Type B pancreatic cell (in vitro differentiated cells): ENCODE measurements around the gene IFT22. TPM values are rescaled to one million over a fixed set of nuclear protein-coding genes. Genes with fewer than 3 reads are reported as not detected.

Experiments used
- DNase-seq: peaks from one replicate; pipeline ENCODE4 v3.0.0; 2021; ENCODE audit warnings: mixed read lengths; ENCODE audit not compliant: unreplicated experiment; ENCODE audit errors: extremely low spot score
- H3K27ac Mint-ChIP-seq: 2 replicates; pipeline ENCODE4 v1.8.0; 2021; ENCODE audit warnings: mild to moderate bottlenecking, mixed read lengths
- H3K27me3 Mint-ChIP-seq: 2 replicates; pipeline ENCODE4 v1.8.0; 2021; ENCODE audit warnings: mixed read lengths
- H3K36me3 Mint-ChIP-seq: 2 replicates; pipeline ENCODE4 v1.8.0; 2021; ENCODE audit warnings: mixed read lengths
- H3K4me1 Mint-ChIP-seq: one replicate; pipeline ENCODE4 v1.8.0; 2021; ENCODE audit warnings: mixed read lengths; ENCODE audit not compliant: unreplicated experiment
- H3K4me3 Mint-ChIP-seq: 2 replicates; pipeline ENCODE4 v1.8.0; 2021; ENCODE audit warnings: mild to moderate bottlenecking, mixed read lengths
- H3K9me3 Mint-ChIP-seq: 2 replicates; pipeline ENCODE4 v1.8.0; 2021; ENCODE audit warnings: mixed read lengths
- CTCF ChIP-seq: fragments of 200-600 bp; sonication (generic); conservative IDR thresholded peaks from 2 replicates; pipeline ENCODE4 v1.5.0; 2021; ENCODE audit warnings: antibody characterized with exemption, mild to moderate bottlenecking
- total RNA-seq: library from RNA; stranded (reverse); gene quantifications from 2 replicates; pipeline ENCODE4 v1.2.1, GENCODE V29; 2021; ENCODE audit warnings: low replicate concordance

Gene IFT22
- total RNA-seq, 1 donor from 2014 or later, result 48.1 TPM

- Mint-ChIP-seq H3K4me1 (no peaks in the 10 kb centered on the region), H3K9me3 (no peaks in the 10 kb centered on the region), H3K27ac (no peak overlapping the region), H3K36me3 (no peaks in the 10 kb centered on the region), H3K4me3 (no peak overlapping the region), H3K27me3 (no peaks in the 10 kb centered on the region)
- no peak for DNase-seq
- no peak for TF ChIP-seq CTCF
These were observed 6.5 kb upstream of the IFT22 start for GRCh38 chr7:101328159-101328558.

- H3K4me1 Mint-ChIP-seq, result peaks cover 5% of the 10 kb centered on the region
- no peaks in the 10 kb centered on the region for H3K9me3 Mint-ChIP-seq
- H3K36me3 Mint-ChIP-seq, result peaks cover 8% of the 10 kb centered on the region
- no peak for TF ChIP-seq CTCF
- H3K4me3 Mint-ChIP-seq, result no peak overlapping the region
- no peak for DNase-seq
- H3K27ac Mint-ChIP-seq, result no peak overlapping the region
- no peaks in the 10 kb centered on the region for H3K27me3 Mint-ChIP-seq
These were observed 2.2 kb downstream of the IFT22 start for GRCh38 chr7:101319401-101319800.

- Mint-ChIP-seq H3K36me3 (peaks cover 18% of the 10 kb centered on the region), H3K9me3 (no peaks in the 10 kb centered on the region), H3K4me1 (no peaks in the 10 kb centered on the region), H3K4me3 (no peak overlapping the region), H3K27ac (no peak overlapping the region), H3K27me3 (peaks cover under 1% of the 10 kb centered on the region)
- no peak for DNase-seq
- peak; percentile 86 for TF ChIP-seq CTCF
These were observed 6.3 kb downstream of the IFT22 start for GRCh38 chr7:101315336-101315735.

- peak; percentile 46 for TF ChIP-seq CTCF
- peaks cover 10% of the 10 kb centered on the region for H3K4me1 Mint-ChIP-seq
- H3K4me3 Mint-ChIP-seq, result peak overlapping the region; percentile 95
- peaks cover 18% of the 10 kb centered on the region for H3K36me3 Mint-ChIP-seq
- H3K9me3 Mint-ChIP-seq, result peaks cover 8% of the 10 kb centered on the region
- DNase-seq, result peak; percentile 73
- peak overlapping the region; percentile 76 for H3K27ac Mint-ChIP-seq
- H3K27me3 Mint-ChIP-seq, result peaks cover 26% of the 10 kb centered on the region
These were observed 13.1 kb downstream of the IFT22 start for GRCh38 chr7:101308245-101309085.

GRCh38 chr7:101306307-101306706 is 15.3 kb downstream of the IFT22 start:
- no peak for DNase-seq
- Mint-ChIP-seq H3K27me3 (peaks cover 39% of the 10 kb centered on the region), H3K27ac (no peak overlapping the region), H3K9me3 (peaks cover 8% of the 10 kb centered on the region), H3K36me3 (peaks cover 14% of the 10 kb centered on the region), H3K4me1 (peaks cover 10% of the 10 kb centered on the region), H3K4me3 (peak overlapping the region; percentile 35)
- no peak for TF ChIP-seq CTCF
